Glomerular visceral epithelial cell (primary cell): ENCODE results near the gene KPNA3.

Experiments
- DNase-seq: peaks from one replicate; pipeline ENCODE4 v3.0.0-alpha.2; 2016; ENCODE audit errors: extremely low spot score

Gene KPNA3

DNA sequence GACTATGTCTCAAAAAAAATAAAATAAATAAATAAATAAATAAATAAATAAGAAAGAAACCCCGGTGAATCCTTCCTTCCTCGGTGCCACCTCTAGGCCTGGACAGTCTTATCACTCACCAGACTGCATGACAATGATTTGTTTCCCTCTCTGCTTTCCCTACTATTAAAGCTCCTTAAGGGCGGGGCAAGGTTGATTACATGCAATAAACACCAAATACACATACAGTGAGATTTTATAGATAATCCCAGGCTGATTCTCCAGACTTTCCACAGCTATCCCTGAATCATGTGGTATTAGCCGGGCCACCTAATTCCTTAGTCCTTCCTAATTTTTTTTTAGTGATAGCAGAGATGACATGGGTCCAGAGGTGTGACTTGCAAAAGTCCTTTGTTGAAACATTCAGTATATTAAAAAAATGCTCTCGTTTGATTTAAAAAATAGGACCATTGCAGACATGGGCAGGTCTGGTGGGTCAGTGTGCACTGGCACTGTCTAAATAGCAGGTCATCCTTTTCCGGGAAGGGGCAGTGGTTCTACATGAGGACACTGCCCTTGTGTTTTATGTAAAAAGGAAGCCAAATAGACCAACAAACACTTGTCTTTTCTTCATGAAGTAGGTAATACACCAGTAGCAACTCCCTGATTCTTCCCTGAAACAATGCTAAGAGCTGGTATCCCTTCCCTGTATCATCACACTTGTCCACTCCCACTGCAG, 115.7 kb downstream of the KPNA3 start:
- DNase-seq, result no peak

DNA sequence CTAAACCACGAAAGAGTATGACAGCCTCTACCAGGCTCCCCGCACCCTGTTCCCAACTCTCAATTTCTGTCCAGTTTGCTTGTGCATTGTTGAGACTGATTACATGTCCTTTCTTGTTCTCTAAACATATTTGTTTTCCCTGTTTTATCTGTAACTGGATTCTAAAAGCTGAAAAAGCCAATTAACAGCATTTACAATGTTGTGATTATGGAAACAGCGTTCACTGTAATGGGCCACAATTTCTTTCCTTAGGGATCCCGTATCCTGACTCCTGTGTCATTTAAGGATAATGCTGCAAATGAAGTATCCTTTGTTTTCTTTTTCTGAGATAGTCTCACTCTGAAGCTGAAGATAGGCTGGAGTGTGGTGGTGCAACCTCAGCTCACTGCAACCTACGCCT, 121.7 kb downstream of the KPNA3 start:
- DNase-seq, result no peak

- peak; percentile 78 for DNase-seq
Measured at GRCh38 chr13:49669735-49670309, 122.7 kb downstream of the KPNA3 start.

GRCh38 chr13:49667773-49668172, 124.7 kb downstream of the KPNA3 start:
- DNase-seq, result peak; percentile 17

DNA sequence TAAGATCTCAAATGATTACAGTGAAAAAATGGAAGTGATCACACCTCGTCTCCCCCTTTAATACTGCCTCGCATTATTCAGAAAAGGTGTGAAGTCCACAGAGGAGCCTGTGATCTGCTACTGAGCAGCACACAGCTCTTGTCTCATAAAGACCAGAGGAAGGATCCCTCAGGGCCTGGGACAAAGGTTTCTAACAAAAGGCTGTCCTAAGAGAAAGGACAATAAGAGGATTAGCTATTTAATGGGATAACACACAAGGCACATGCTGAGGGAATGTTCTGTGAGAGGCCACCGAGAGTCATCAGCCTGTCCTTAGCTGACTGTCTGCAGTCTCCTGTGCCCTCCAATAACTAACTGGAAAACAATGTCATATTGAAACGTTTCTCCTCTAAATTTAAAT, 127.9 kb downstream of the KPNA3 start:
- DNase-seq, result no peak

DNA sequence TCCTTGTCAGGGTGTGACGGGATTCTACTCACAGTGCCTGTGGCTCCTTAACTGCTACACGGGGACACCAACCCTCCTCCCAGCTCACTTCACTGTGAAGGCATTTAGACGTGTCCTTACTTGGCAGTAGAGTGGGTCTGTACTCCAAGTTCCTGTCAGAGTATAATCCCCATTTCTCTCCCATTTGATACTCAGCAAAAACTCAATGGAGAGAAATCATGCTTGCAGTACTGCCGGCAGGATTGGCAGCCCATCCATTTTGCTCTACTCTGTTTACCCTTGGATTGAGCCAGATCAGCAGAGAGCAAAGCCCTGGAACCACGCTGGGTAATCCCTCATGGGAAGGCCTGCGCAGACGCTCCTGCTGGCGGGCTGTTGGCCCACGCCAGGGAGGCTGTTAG, 135.2 kb downstream of the KPNA3 start:
- no peak for DNase-seq

DNA sequence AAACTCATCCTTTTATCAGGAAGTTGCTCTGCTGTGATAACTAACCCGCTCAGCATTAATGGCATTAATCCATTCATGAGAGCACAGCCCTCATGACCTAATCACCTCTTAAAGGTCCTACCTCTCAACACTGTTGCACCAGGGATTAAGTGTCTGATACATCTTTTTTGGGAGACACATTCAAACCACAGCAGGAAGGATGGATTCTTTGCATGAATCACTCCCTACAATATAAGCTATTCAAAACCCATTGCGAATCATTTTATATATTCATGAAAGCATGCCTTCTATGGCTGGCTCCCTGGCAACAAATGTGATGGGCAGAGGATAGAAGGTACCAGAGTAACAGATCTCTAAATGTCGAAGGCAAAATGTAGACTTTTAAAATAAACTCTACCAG, 136.6 kb downstream of the KPNA3 start:
- no peak for DNase-seq

DNA sequence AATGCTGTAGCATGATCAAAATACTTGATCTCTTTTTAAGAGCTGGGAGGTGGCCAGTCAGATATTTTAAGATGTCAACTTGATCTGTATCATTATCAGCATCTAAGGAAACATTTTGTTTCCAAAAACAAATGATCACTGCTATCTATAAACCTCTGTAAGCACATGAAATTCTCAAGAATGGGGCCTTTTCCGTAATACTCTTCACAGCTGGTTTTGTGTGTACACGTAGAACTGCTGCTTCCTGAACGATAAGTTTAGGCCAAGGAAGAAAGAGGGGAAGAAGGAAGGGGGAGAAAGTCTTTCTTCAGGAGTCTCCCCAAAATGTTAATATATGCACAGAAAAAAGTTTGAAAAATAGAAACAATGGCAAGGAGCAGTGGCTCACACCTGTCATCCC, 138.5 kb downstream of the KPNA3 start:
- no peak for DNase-seq

GRCh38 chr13:49653478-49653877, 139.0 kb downstream of the KPNA3 start:
- DNase-seq, result no peak

DNA sequence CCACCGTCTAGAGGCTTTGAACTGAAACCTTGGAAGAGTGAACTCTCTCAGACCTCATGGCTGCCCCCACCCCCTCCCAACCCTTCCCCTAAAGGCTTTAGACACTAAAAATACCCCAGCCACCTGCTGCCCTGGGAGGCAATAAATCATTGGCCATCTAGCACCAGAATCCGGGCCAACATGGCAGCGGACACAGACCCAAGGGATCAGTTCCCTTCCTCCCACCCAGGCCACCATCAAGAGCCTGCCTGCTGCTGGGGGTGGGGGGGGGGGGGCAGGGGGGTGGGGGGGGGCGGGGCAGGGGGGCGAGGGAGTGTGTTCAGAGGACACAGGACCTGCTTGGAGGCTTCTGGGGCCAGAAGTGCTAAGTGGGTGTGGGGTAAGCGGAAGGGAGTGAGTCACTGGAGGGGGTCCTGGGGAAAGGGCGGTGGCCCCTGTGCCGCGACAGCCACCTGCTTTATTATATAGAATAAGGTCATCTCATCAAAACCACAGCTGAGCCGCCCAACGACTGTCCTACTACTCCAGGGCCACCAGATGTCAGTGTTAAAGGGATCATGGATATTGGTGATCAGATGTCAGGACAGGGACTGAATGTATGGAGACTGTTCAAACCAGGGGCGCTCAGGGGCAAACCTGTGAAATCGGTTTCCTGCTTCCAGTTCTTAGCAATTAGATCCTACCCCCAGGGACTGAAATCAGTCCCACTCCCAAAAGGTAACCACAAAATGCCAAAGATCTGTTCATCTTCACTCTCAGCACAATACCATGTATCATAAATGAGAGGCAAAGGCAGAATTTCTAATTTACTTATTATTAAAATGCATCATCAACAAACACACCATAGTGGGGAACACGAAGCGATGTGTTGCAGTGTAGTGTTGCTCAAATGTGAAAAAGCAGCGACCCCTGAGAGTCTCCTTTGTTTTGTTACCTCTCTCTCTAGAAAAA, 139.9 kb downstream of the KPNA3 start:
- DNase-seq, result peak; percentile 37

DNA sequence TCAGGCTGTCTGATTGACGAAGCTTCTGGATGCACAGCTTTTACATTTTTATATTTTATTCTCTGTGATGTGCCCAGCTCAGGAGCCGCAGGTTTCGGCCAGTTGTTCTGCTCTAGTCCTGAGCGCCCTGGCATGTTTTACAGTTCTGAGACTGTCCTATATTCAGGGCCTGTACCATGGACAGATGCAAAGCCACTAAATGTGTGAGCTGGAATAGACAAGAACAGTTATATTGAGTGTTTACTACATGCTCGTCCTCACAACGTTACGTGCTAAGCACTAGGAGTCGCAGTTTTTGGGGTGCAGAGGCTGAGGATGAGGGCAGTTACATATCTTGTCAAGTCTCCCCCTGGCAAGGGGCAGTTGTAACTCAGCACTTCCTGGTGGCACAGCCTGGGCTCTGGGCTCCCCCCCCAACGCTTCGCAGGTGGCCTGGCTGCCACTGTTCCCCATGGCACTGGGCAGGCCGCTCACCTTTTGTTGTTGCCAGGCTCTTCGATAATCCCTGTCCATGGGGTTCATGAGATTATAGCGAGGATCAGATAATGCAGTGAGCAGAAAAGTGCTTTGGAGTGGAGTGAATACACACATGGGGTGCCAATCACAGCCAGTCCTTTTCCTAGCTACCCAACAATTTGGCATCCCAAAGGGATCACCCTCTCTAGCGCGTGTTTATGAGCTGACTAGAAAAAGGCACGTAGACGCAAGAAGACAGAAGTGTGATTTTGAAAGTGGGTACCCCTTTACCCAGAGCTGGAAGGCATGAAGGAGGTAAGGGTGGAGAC, 140.7 kb downstream of the KPNA3 start:
- no peak for DNase-seq

GRCh38 chr13:49649963-49650312, 142.5 kb downstream of the KPNA3 start:
- no peak for DNase-seq
